HG03095 (cell line): ENCODE results near the gene CLIC3.
"Not testable (repeated sequence)": the region's sequence is repeated elsewhere in the genome, so short reads cannot be mapped to it uniquely, and the experiment has no call there.

ENCODE experiments used
- ATAC-seq: cut with Tn5 transposase; IDR thresholded peaks from one replicate; pipeline ENCODE4 v1.9.1; 2021; ENCODE audit warnings: moderate library complexity; ENCODE audit not compliant: unreplicated experiment

CLIC3 gene

DNA sequence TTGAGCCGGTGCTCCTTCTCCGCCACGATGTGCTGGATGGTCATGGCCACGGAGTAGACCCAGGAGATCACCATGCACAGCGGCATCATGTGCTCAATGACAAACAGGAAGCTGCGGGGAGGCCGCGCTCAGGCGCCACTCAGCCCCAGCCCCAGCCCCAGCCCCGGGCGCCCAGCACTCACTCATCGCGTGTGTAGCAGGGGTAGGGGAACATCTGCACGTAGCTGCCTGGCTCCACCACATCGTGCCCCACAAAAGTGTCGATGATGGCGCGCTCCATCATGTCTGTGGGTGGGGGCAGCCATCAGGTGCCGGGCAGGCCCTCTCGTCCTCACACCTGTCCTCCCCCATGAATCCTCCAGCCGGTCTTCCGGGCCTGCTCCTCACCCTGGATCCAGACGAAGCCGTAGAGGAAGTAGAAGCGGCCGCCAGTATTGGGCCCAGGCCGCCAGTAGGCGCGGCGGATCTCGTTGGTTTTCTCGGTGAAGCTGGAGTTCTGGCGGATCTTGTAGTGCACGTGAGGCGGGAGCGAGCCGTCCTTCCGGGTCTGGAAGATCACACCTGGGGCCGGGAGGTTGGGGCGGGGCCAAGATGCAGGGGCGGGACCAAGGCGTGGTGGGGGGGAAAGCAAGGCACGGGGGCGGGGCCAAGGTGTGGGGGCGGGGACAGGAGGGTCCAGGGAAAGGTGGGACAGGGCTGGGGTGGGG, 21.6 kb upstream of the CLIC3 start:
- no peak for ATAC-seq

GRCh38 chr9:137017071-137017470, 20.7 kb upstream of the CLIC3 start:
- ATAC-seq: no peak

GRCh38 chr9:137016436-137016835, 20.1 kb upstream of the CLIC3 start:
- no peak for ATAC-seq

- ATAC-seq: no peak
Measured at GRCh38 chr9:137015976-137016375, 19.6 kb upstream of the CLIC3 start.

DNA sequence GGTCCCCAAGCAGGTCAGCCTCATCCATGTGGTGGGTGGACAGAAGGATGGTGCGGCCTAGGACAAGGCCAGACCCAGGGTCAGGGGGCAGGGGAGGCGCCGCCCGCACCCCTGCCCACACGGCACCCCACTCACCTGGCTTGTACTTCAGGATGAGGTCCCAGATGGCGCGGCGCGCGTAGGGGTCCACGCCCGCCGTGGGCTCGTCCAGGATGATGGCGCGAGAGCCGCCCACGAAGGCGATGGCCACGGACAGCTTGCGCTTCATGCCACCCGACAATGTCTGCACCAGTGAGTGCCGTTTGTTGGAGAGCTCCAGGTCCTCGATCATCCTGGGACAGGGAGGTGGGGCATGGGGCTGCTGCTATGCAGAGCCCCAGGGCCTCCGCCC, 19.2 kb upstream of the CLIC3 start:
- no peak for ATAC-seq

DNA sequence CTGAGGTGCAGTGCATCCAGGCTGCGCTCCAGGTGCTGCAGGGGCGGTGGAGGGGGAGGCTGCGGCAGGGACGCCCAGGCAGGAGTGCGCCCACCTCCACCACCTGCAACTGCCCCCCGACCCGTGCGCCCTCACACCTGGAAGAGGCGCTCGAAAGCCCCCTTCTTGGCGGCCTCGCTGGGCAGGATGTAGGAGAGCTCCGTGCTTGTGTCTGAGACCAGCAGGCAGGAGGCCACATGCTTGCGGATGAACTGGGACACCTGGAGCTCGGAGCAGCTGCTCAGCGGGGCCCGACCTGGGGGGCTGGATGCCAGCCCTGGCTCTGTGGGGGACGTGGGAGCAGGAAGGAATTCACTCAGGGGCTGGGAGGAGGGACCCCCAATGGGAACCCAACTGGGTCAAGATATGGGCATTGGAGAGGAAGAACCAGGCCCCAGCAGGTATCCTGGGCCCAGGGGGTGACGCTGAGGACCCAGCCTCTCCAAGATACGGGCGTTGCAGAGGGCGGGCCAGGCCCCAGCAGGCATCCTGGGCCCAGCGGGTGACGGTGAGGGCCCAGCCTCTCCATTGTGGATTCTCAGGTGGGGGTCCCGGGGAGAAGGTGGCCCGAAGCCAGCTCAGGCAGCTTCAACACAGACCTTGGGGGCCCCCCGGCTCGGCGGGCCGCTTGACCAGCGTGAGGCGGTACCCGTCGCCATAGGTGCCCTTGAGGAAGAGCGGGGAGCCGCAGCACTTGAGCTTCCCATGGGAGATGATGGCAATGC, 18.6 kb upstream of the CLIC3 start:
- no peak for ATAC-seq

- ATAC-seq: no peak
Measured at GRCh38 chr9:137014166-137014565, 17.8 kb upstream of the CLIC3 start.

DNA sequence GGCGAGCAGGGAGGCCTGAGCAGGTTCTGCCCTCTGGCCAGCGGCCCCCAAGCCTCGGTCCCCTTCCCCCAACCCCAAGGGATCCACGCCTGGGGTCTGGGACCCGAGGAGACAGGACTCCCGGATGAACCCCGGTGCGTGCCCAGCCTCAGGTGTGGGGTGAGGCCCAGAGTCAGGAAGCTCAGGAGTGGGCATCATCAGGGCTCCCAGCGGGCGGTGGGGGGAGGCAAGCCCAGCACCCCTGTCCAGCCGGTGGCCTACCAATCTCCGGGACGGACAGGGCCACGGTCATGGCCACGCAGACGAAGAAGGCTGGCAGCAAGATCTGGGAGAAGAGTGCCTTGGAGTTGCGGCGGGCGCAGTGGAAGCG, 17.2 kb upstream of the CLIC3 start:
- ATAC-seq: no peak

- no peak for ATAC-seq
Measured at GRCh38 chr9:137012694-137013570, 16.6 kb upstream of the CLIC3 start.

DNA sequence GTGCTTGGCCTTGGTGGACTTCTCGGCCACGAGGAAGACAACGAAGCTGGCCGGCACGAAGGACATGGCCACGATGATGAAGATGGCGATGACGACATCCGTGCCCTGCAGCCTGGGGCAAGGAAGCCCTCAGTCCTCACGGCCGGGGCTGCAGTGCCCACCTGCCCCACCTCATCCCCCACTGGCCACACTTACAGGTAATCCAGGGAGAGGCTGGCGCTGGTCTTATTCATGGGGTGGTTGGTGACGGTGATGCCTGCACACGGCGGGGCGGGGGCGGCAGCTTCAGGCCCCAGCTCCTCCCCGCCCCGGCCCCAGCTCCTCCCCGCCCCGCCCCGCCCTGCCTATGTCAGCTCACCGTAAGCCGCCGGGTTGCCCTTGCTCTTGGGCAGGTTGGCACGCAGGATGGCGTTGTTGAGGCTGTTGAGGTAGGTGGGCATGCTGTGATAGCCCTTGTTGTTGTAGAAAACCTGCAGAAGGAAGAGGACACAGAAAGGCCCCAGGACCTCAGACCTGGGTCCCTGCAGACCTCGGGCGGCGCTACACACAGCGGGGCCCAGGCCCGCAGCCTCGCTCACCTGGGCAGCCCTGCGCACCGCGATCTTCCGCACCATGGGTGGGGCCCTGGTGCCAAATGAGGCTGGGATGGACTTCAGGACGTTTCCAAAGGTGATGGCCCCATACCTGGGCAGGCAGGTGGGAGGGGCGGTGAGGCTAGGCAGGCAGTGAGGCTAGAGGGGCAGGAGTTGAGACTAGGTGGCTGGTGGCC, 15.7 kb upstream of the CLIC3 start:
- ATAC-seq: no peak

- ATAC-seq: no peak
Measured at GRCh38 chr9:137011156-137011555, 14.8 kb upstream of the CLIC3 start.

DNA sequence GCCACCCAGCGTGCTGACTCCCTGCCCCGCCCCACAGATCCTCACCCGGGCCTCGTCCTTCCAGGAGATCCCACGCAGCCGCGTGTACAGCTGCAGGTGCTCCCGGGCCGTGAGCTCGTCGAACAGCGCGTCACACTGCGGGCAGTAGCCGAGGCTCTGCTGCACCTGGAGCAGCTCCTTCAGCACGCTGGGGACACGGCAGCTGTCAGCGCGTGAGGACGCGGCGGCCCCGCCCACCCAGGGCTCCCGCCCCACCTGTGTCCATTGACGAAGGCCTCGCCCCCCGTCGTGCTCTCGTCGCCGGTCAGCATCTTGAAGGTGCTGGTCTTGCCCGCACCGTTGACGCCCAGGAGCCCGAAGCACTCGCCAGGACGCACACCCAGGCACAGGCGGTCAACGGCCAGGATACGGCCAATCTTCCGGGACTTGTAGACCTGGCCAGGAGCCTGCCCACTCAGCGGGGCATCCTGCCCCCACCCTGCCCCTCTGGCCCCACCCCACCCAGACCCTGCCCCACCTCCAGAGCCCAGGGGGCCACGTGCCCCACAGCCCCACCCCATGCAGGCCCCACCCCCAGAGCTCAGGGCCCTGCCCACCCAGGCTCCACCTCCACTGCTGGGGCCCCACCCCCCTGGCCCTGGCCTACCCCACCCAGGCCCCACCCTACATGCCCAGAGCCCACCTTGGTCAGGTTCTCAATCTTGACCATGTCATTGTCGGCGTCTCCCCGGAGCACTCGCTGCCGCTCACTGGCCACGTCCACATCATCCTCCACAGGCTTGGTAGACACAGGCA, 13.8 kb upstream of the CLIC3 start:
- no peak for ATAC-seq

GRCh38 chr9:137009217-137009616, 12.8 kb upstream of the CLIC3 start:
- ATAC-seq: no peak

DNA sequence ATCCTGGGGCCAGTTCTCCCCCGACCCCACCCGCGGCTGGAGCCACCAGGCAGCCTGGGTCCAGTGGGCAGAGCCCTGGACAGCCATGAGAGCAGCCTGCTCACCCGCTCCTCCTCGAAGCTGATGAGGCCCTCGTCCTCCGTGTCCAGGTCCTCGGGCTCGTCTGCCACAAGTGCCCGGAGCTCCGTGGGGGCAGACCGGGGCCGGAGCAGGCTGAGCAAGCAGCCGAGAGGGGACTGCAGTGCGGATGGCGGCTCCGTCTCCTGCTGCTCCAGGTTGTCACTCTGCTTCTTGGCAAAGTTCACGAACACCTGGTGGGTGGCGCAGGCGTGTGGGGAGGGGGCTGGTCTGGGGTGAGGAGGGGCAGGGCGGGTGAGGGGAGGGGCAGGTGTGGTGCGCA, 11.9 kb upstream of the CLIC3 start:
- no peak for ATAC-seq

DNA sequence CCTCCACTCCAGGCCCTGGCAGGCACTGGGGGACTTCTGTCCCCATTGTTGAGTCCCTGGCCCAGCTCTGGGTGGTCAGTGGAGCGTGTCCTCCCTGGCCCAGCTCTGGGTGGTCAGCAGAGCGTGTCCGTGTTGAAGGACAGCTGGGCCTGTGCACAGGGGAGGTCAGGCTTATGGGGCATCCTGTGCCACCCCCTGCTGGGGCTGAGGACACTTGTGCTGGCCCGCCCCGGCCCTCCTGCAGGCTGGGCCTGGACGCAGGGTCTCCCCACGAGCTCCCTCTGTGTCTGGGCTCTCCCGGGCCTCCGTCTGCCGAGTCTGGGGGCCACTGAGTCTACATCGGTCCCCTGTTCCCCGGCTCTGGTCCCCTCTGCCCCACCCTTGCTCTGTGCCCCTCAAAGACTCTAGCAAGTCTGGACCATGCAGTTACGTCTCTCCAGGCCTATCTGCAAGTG, 11.5 kb upstream of the CLIC3 start:
- ATAC-seq: no peak

DNA sequence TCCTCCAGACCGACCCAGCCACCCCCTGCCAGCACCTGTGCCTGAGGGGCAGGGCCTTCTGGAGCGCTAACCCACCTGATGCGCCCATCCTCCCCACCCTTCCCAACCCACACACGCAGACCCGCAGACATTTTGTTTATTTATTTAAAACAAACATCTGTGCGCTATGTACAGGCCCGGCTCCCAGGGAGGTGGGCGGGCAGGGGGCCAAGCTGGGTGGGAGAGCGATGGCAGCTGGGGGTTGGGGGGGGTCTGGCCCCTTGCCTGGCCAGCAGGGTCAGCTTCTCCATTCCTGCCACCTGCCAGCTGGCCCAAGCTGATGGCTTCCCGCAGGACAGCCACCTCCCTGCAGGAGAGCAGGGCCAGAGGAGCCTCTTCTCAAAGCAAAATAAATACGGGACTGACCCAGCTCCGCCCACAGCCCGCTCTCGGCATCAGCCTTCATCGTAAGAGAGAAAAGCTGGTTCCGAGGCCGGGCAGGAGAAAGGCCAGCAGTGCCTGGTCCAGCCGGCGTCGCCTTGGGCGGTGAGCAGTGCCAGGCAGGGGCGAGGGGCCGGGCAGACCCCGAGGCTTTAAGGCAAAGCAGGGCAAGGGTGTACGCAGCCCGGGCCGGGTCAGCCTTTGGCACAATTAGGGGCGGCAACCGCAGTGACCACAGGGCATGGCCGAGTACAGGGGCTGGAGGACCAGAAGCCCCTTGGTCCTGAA, 10.9 kb upstream of the CLIC3 start:
- no peak for ATAC-seq

- ATAC-seq: no peak
Measured at GRCh38 chr9:137006116-137007003, 10.0 kb upstream of the CLIC3 start.

DNA sequence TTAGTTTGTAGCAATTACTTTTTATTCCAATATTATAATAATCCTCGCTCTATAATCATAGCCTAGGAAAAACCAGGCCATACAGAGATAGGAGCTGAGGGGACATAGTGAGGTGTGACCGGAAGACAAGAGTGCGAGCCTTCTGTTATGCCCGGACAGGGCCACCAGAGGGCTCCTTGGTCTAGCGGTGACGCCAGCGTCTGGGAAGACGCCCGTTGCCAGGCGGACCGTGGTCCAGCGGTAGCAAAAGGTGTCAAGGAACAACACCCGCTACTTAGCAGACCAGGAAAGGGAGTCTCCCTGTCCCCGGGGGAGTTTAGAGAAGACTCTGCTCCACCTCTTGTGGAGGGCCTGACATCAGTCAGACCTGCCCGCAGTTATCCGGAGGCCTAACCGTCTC, 7.9 kb upstream of the CLIC3 start:
- not testable (repeated sequence) for ATAC-seq
